Measurements from ENCODE around the gene FCRL5. TPM values are rescaled to one million over a fixed set of nuclear protein-coding genes. Genes with fewer than 3 reads are reported as not detected.

Gene FCRL5
- total RNA-seq, result not detected in 2 replicates

GRCh38 chr1:157551694-157552693 lies at the start of gene FCRL5:
Gene FCRL5, minus strand, starts transcription at chr1:157552515. Its CDS starts 153 bp downstream, at chr1:157552362.

GRCh38 chr1:157597959-157598667 lies 45.8 kb upstream of the FCRL5 start, which contains the start of gene FCRL4:
Gene FCRL4, minus strand, starts transcription at chr1:157598085. Its CDS starts 141 bp downstream, at chr1:157597944.

Other genes with a start within 250 kb of the FCRL5 start
- not detected in 2 replicates for gene FCRL4, start 45.6 kb upstream of the FCRL5 start, total RNA-seq
- gene FCRL3, start 148.3 kb upstream of the FCRL5 start, total RNA-seq, result not detected in 2 replicates
- gene FCRL2, start 224.6 kb upstream of the FCRL5 start, total RNA-seq, result not detected in 2 replicates

All from regular cardiac myocyte (primary cell).